Activated naive CD4-positive, alpha-beta T cell treated with anti-CD3 and anti-CD28 coated beads, Interleukin-2, amount 10 ng/mL, durations not matched to agents 7 days and 5 days (primary cell): ENCODE measurements around the gene MFSD8.
"Not testable (repeated sequence)": the region's sequence is repeated elsewhere in the genome, so short reads cannot be mapped to it uniquely, and the experiment has no call there.

Source experiments
- CTCF ChIA-PET: fragments of 350-600 bp; sonication (Branson Sonifier 250); formaldehyde crosslinking; loops from one replicate; lab custom pipeline; 2021; ENCODE audit warnings: antibody characterized with exemption; lab: Charles Lee
- DNase-seq: peaks from one replicate; pipeline ENCODE4 v3.0.0-alpha.2; 2020
- H3K27ac Mint-ChIP-seq: one replicate; pipeline ENCODE4 v1.8.0; 2021; ENCODE audit warnings: mild to moderate bottlenecking, moderate library complexity, mixed read lengths
- H3K27me3 Mint-ChIP-seq: one replicate; pipeline ENCODE4 v1.8.0; 2021; ENCODE audit warnings: mild to moderate bottlenecking, mixed read lengths
- H3K36me3 Mint-ChIP-seq: one replicate; pipeline ENCODE4 v1.8.0; 2021; ENCODE audit warnings: mixed read lengths
- H3K4me1 Mint-ChIP-seq: one replicate; pipeline ENCODE4 v1.8.0; 2021; ENCODE audit warnings: mixed read lengths
- H3K4me3 Mint-ChIP-seq: one replicate; pipeline ENCODE4 v1.8.0; 2021; ENCODE audit warnings: mild to moderate bottlenecking, moderate library complexity, mixed read lengths
- H3K9me3 Mint-ChIP-seq: one replicate; pipeline ENCODE4 v1.8.0; 2021; ENCODE audit warnings: mixed read lengths

The MFSD8 gene

GRCh38 chr4:127967141-127967775 lies 2.3 kb upstream of the MFSD8 start:
- H3K4me1 Mint-ChIP-seq, result peaks cover 41% of the 10 kb centered on the region
- CTCF ChIA-PET, result no interaction called here
- no peaks in the 10 kb centered on the region for H3K27me3 Mint-ChIP-seq
- H3K27ac Mint-ChIP-seq, result no peak overlapping the region
- no peak for DNase-seq
- peaks cover 18% of the 10 kb centered on the region for H3K36me3 Mint-ChIP-seq
- H3K9me3 Mint-ChIP-seq, result no peaks in the 10 kb centered on the region
- no peak overlapping the region for H3K4me3 Mint-ChIP-seq

GRCh38 chr4:127965803-127966175 lies 816 bp upstream of the MFSD8 start:
- H3K4me1 Mint-ChIP-seq, result peaks cover 43% of the 10 kb centered on the region
- H3K9me3 Mint-ChIP-seq, result no peaks in the 10 kb centered on the region

GRCh38 chr4:127964426-127965061 lies 429 bp downstream of the MFSD8 start:
- H3K4me1 Mint-ChIP-seq, result peaks cover 42% of the 10 kb centered on the region

More at GRCh38 chr4:127965803-127966175, 816 bp upstream of the MFSD8 start:
- Mint-ChIP-seq H3K4me3 (peak overlapping the region; percentile 96), H3K27ac (peak overlapping the region; percentile 99), H3K36me3 (peaks cover 18% of the 10 kb centered on the region), H3K27me3 (no peaks in the 10 kb centered on the region)
- peak; percentile 81 for DNase-seq
- CTCF ChIA-PET, result interaction anchor here (1.3 to 1.5 kb wide), 2 partner anchors 13 to 95 kb away, joined by 3 read pairs; partner anchors contain the start of gene LARP1B

GRCh38 chr4:127963633-127964398 lies 1.2 kb downstream of the MFSD8 start:
- H3K9me3 Mint-ChIP-seq, CTCF ChIA-PET, H3K27me3 Mint-ChIP-seq: not testable (repeated sequence)
- Mint-ChIP-seq H3K27ac (peak overlapping the region; percentile 77), H3K4me3 (peak overlapping the region; percentile 75), H3K36me3 (peaks cover 18% of the 10 kb centered on the region), H3K4me1 (peaks cover 40% of the 10 kb centered on the region)
- DNase-seq, result peak; percentile 26

More at GRCh38 chr4:127964426-127965061, 429 bp downstream of the MFSD8 start:
- H3K27ac Mint-ChIP-seq, result peak overlapping the region; percentile 99
- peak; percentile 49 for DNase-seq
- H3K9me3 Mint-ChIP-seq, H3K27me3 Mint-ChIP-seq, CTCF ChIA-PET: not testable (repeated sequence)
- H3K4me3 Mint-ChIP-seq, result peak overlapping the region; percentile 96
- peaks cover 18% of the 10 kb centered on the region for H3K36me3 Mint-ChIP-seq

GRCh38 chr4:127959794-127960193 lies 5.2 kb downstream of the MFSD8 start:
- CTCF ChIA-PET, result no interaction called here
- H3K27me3 Mint-ChIP-seq, result no peaks in the 10 kb centered on the region
- H3K27ac Mint-ChIP-seq, result no peak overlapping the region
- peaks cover 17% of the 10 kb centered on the region for H3K4me1 Mint-ChIP-seq
- H3K4me3 Mint-ChIP-seq, result no peak overlapping the region
- DNase-seq, result no peak
- peaks cover 17% of the 10 kb centered on the region for H3K36me3 Mint-ChIP-seq
- no peaks in the 10 kb centered on the region for H3K9me3 Mint-ChIP-seq

GRCh38 chr4:127957105-127957504 lies 7.9 kb downstream of the MFSD8 start:
- no peak overlapping the region for H3K27ac Mint-ChIP-seq

GRCh38 chr4:127936974-127937373 lies 28.0 kb downstream of the MFSD8 start:
- no peak for DNase-seq
- CTCF ChIA-PET, result no interaction called here
- H3K27ac Mint-ChIP-seq, result no peak overlapping the region
- no peaks in the 10 kb centered on the region for H3K4me1 Mint-ChIP-seq
- no peaks in the 10 kb centered on the region for H3K27me3 Mint-ChIP-seq
- no peak overlapping the region for H3K4me3 Mint-ChIP-seq
- H3K36me3 Mint-ChIP-seq, result peaks cover 10% of the 10 kb centered on the region
- H3K9me3 Mint-ChIP-seq, result no peaks in the 10 kb centered on the region

More at GRCh38 chr4:127957105-127957504, 7.9 kb downstream of the MFSD8 start:
- Mint-ChIP-seq H3K4me1 (peaks cover under 1% of the 10 kb centered on the region), H3K36me3 (peaks cover 13% of the 10 kb centered on the region), H3K4me3 (no peak overlapping the region), H3K27me3 (no peaks in the 10 kb centered on the region), H3K9me3 (no peaks in the 10 kb centered on the region)
- DNase-seq, result no peak
- CTCF ChIA-PET, result no interaction called here

GRCh38 chr4:127931836-127932235 lies 33.1 kb downstream of the MFSD8 start:
- H3K4me1 Mint-ChIP-seq, DNase-seq, H3K27me3 Mint-ChIP-seq, H3K27ac Mint-ChIP-seq, H3K36me3 Mint-ChIP-seq, CTCF ChIA-PET, H3K9me3 Mint-ChIP-seq, H3K4me3 Mint-ChIP-seq: not testable (repeated sequence)

- no peak for DNase-seq
- Mint-ChIP-seq H3K36me3 (peaks cover 16% of the 10 kb centered on the region), H3K27ac (no peak overlapping the region), H3K4me3 (no peak overlapping the region), H3K27me3 (no peaks in the 10 kb centered on the region), H3K9me3 (no peaks in the 10 kb centered on the region), H3K4me1 (no peaks in the 10 kb centered on the region)
- CTCF ChIA-PET, result no interaction called here
These were observed 34.8 kb downstream of the MFSD8 start for GRCh38 chr4:127930175-127930574.

GRCh38 chr4:127925720-127926119 lies 39.3 kb downstream of the MFSD8 start:
- H3K27ac Mint-ChIP-seq, H3K4me1 Mint-ChIP-seq, H3K9me3 Mint-ChIP-seq, DNase-seq, CTCF ChIA-PET, H3K27me3 Mint-ChIP-seq, H3K4me3 Mint-ChIP-seq: not testable (repeated sequence)
- peaks cover 25% of the 10 kb centered on the region for H3K36me3 Mint-ChIP-seq

- Mint-ChIP-seq H3K9me3 (no peaks in the 10 kb centered on the region), H3K4me3 (no peak overlapping the region), H3K4me1 (no peaks in the 10 kb centered on the region), H3K27ac (no peak overlapping the region), H3K36me3 (peaks cover 29% of the 10 kb centered on the region), H3K27me3 (no peaks in the 10 kb centered on the region)
- DNase-seq, result no peak
- CTCF ChIA-PET, result no interaction called here
These were observed 42.7 kb downstream of the MFSD8 start for GRCh38 chr4:127922226-127922625.

- Mint-ChIP-seq H3K27me3 (no peaks in the 10 kb centered on the region), H3K27ac (no peak overlapping the region), H3K4me1 (no peaks in the 10 kb centered on the region), H3K9me3 (no peaks in the 10 kb centered on the region), H3K4me3 (no peak overlapping the region), H3K36me3 (peaks cover 26% of the 10 kb centered on the region)
- CTCF ChIA-PET, result no interaction called here
- DNase-seq, result no peak
These were observed 44.5 kb downstream of the MFSD8 start for GRCh38 chr4:127920521-127920920.

GRCh38 chr4:127917151-127917550 lies 47.8 kb downstream of the MFSD8 start:
- no peaks in the 10 kb centered on the region for H3K4me1 Mint-ChIP-seq
- H3K27ac Mint-ChIP-seq, result no peak overlapping the region
- DNase-seq, result no peak
- H3K27me3 Mint-ChIP-seq, result peaks cover 4% of the 10 kb centered on the region
- no peaks in the 10 kb centered on the region for H3K9me3 Mint-ChIP-seq
- CTCF ChIA-PET, result no interaction called here
- peaks cover 20% of the 10 kb centered on the region for H3K36me3 Mint-ChIP-seq
- no peak overlapping the region for H3K4me3 Mint-ChIP-seq

GRCh38 chr4:127916512-127916911 lies 48.5 kb downstream of the MFSD8 start:
- no peaks in the 10 kb centered on the region for H3K9me3 Mint-ChIP-seq
- H3K27ac Mint-ChIP-seq, result no peak overlapping the region
- CTCF ChIA-PET, result no interaction called here
- H3K4me1 Mint-ChIP-seq, result no peaks in the 10 kb centered on the region
- peaks cover 20% of the 10 kb centered on the region for H3K36me3 Mint-ChIP-seq
- no peak for DNase-seq
- no peak overlapping the region for H3K4me3 Mint-ChIP-seq
- peaks cover 4% of the 10 kb centered on the region for H3K27me3 Mint-ChIP-seq
